OCI-LY7 (cell line): Measurements from ENCODE around the gene EME2. TPM values are rescaled to one million over a fixed set of nuclear protein-coding genes. Genes with fewer than 3 reads are reported as not detected.

Source experiments
- BruUV-seq: library from RNA; stranded (reverse); fragments of 400-500 nt; replicated peaks from 2 replicates; lab custom pipeline; 2021; lab: Mats Ljungman, UMichigan
- CTCF ChIA-PET: fragments of 300-600 bp; sonication (Branson Sonifier 250); formaldehyde crosslinking; loops from one replicate; lab custom pipeline; 2022; ENCODE audit warnings: antibody characterized with exemption; ENCODE audit not compliant: unreplicated experiment; lab: Charles Lee
- POLR2A ChIA-PET: fragments of 300-600 bp; sonication (Branson Sonifier 250); formaldehyde crosslinking; loops from one replicate; lab custom pipeline; 2022; ENCODE audit warnings: antibody characterized with exemption; lab: Charles Lee
- DNase-seq: peaks from one replicate; pipeline ENCODE4 v3.0.0-alpha.2; 2015; ENCODE audit warnings: low spot score
- H2AFZ ChIP-seq: fragments of 200-600 bp; sonication (generic), shearing (Covaris generic); 2 replicates; pipeline ENCODE4 v1.6.1; 2014; ENCODE audit warnings: mild to moderate bottlenecking, antibody characterized with exemption, low read length, moderate library complexity
- H3K27ac ChIP-seq: fragments of 200-600 bp; sonication (generic); 2 replicates; pipeline ENCODE4 v1.5.1; 2014; ENCODE audit warnings: mixed run types, low read depth, mild to moderate bottlenecking, moderate library complexity, low read length, inconsistent platforms; ENCODE audit not compliant: poor library complexity, severe bottlenecking
- H3K36me3 ChIP-seq: fragments of 200-600 bp; sonication (generic); 2 replicates; pipeline ENCODE4 v1.6.1; 2014; ENCODE audit warnings: mild to moderate bottlenecking, antibody characterized with exemption, low read length, moderate library complexity, mixed read lengths; ENCODE audit not compliant: insufficient read depth
- H3K4me1 ChIP-seq: fragments of 200-600 bp; sonication (generic); 2 replicates; pipeline ENCODE4 v1.5.1; 2014; ENCODE audit warnings: mild to moderate bottlenecking, low read length; ENCODE audit not compliant: insufficient read depth, poor library complexity, severe bottlenecking
- H3K4me2 ChIP-seq: fragments of 200-600 bp; sonication (generic); 2 replicates; pipeline ENCODE4 v1.6.1; 2014; ENCODE audit warnings: mild to moderate bottlenecking, low read length
- H3K4me3 ChIP-seq: fragments of 200-600 bp; sonication (generic); 2 replicates; pipeline ENCODE4 v1.5.1; 2014; ENCODE audit warnings: mild to moderate bottlenecking, low read depth, low read length; ENCODE audit not compliant: poor library complexity, severe bottlenecking
- H3K79me2 ChIP-seq: fragments of 200-600 bp; sonication (generic); 2 replicates; pipeline ENCODE4 v1.6.1; 2016; ENCODE audit warnings: low read depth, mild to moderate bottlenecking, low read length, moderate library complexity, mixed read lengths; ENCODE audit not compliant: insufficient read depth
- H3K9me2 ChIP-seq: fragments of 200-600 bp; sonication (generic); 2 replicates; pipeline ENCODE4 v1.6.1; 2016; ENCODE audit warnings: mild to moderate bottlenecking, low read length, mixed read lengths; ENCODE audit not compliant: insufficient read depth
- H3K9me3 ChIP-seq: fragments of 200-600 bp; sonication (generic); 2 replicates; pipeline ENCODE4 v1.6.1; 2014; ENCODE audit warnings: mild to moderate bottlenecking, mixed run types, low read length, mixed read lengths
- H4K20me1 ChIP-seq: fragments of 200-600 bp; sonication (generic); 2 replicates; pipeline ENCODE4 v1.6.1; 2014; ENCODE audit warnings: mild to moderate bottlenecking, antibody characterized with exemption, low read length, moderate library complexity, mixed read lengths; ENCODE audit not compliant: insufficient read depth
- CTCF ChIP-seq: fragments of 200-600 bp; sonication (generic); conservative IDR thresholded peaks from 2 replicates; pipeline ENCODE4 v1.5.1; 2014; ENCODE audit warnings: mild to moderate bottlenecking, antibody characterized with exemption, low read length, moderate library complexity, mixed read lengths
- EZH2phosphoT487 ChIP-seq: fragments of 200-600 bp; sonication (generic); IDR thresholded peaks from 2 replicates; pipeline ENCODE4 v1.6.1; 2018; ENCODE audit warnings: low read depth, borderline replicate concordance, mild to moderate bottlenecking, mixed run types, antibody characterized with exemption, low read length, moderate library complexity, mixed read lengths
- intact Hi-C: fragments of 100-400 bp; cut with micrococcal nuclease; formaldehyde crosslinking; loops from one replicate; pipeline ENCODE4 v1.10.0; 2022; ENCODE audit not compliant: unreplicated experiment
- total RNA-seq, 2 experiments: library from RNA; depleted of rRNA in 1 of 2; stranded (reverse); fragments of >200 nt in 1 of 2; shearing (Covaris generic) in 1 of 2; gene quantifications; 2 replicates each; pipeline ENCODE4 v1.2.3, GENCODE V29; 2014 to 2022

EME2 gene
- total RNA-seq, 2 experiments from 2014 or later: 23.8 to 48.5 TPM

DNA sequence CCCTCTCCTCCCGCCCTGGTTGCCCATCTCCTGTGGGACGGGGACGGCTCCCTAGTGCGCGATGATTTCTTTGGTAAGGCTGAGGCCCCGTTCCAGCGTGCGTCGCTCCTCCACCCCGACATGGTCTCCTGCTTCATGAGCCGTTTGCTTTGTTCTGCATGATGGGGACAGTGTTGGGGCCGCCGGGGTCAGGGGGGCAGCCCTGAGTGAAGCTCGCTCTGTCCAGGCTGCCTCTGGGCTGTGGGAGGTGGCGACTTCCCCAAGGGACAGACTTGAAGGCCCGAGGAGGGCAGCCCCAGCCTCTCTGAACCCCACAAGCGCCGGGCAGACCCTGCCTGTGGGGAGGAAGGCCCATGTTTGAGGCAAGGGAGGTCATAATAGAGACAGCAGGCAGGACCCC lies 13.7 kb upstream of the EME2 start:
- Histone ChIP-seq H3K4me1 (no peaks in the 10 kb centered on the region), H4K20me1 (no peaks in the 10 kb centered on the region), H3K9me3 (no peaks in the 10 kb centered on the region), H3K9me2 (no peaks in the 10 kb centered on the region), H3K27ac (no peak overlapping the region), H3K79me2 (no peaks in the 10 kb centered on the region), H3K36me3 (peaks cover 16% of the 10 kb centered on the region), H3K4me2 (no peak overlapping the region), H3K4me3 (no peak overlapping the region), H2AFZ (no peak overlapping the region)
- no TSS peak for BruUV-seq
- ChIA-PET POLR2A (no interaction called here), CTCF (no interaction called here)
- TF ChIP-seq EZH2phosphoT487: no peak
- no peak for TF ChIP-seq CTCF
- no peak for DNase-seq
- intact Hi-C loops: no loop called here

GRCh38 chr16:1759511-1759910 lies 13.1 kb upstream of the EME2 start:
- no peaks in the 10 kb centered on the region for H3K79me2 ChIP-seq
- POLR2A ChIA-PET: no interaction called here
- H3K4me1 ChIP-seq: no peaks in the 10 kb centered on the region
- H3K36me3 ChIP-seq: peaks cover 19% of the 10 kb centered on the region
- no peak overlapping the region for H3K27ac ChIP-seq
- no peak overlapping the region for H3K4me2 ChIP-seq
- H3K9me2 ChIP-seq: no peaks in the 10 kb centered on the region
- no TSS peak for BruUV-seq
- TF ChIP-seq EZH2phosphoT487: no peak
- no peak for TF ChIP-seq CTCF
- no peak overlapping the region for H3K4me3 ChIP-seq
- no peak overlapping the region for H2AFZ ChIP-seq
- H3K9me3 ChIP-seq: no peaks in the 10 kb centered on the region
- no peak for DNase-seq
- CTCF ChIA-PET: no interaction called here
- no peaks in the 10 kb centered on the region for H4K20me1 ChIP-seq
- intact Hi-C loops: no loop called here

DNA sequence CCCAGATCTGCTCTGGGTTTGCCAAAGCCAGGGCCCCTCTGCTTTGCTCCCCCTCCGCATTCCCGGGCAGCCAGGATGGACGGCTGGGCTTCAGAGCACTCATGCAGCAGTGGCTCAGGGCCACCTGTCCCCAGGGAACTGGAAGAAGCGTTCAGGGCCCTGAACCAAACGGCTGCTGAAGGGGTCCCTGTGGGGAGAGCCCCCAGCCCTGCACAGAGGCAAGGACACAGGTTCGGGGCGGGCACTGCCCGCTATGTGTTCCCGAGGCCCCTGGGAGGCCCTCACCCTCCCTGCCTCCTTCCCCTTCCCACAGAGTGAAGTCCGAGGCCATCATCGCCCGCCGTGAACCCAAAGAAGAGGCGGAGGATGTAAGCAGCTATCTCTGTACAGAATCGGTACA lies 11.7 kb upstream of the EME2 start:
- POLR2A ChIA-PET: no interaction called here
- BruUV-seq: no TSS peak

More for the DNA sequence above, 11.7 kb upstream of the EME2 start:
- intact Hi-C loops: no loop called here
- Histone ChIP-seq H3K9me3 (no peaks in the 10 kb centered on the region), H2AFZ (no peak overlapping the region), H3K36me3 (peaks cover 25% of the 10 kb centered on the region), H3K27ac (no peak overlapping the region), H3K9me2 (no peaks in the 10 kb centered on the region), H3K79me2 (no peaks in the 10 kb centered on the region), H3K4me3 (no peak overlapping the region), H3K4me1 (no peaks in the 10 kb centered on the region), H3K4me2 (no peak overlapping the region), H4K20me1 (no peaks in the 10 kb centered on the region)
- CTCF ChIA-PET: no interaction called here
- TF ChIP-seq CTCF (no peak), EZH2phosphoT487 (no peak)
- no peak for DNase-seq
